Astrocyte (in vitro differentiated cells and primary cell): Measurements from ENCODE around the gene CD1E.

Experiments used
- EZH2 ChIP-seq: IDR thresholded peaks from 2 replicates; pipeline ENCODE4 v1.6.1; 2012; ENCODE audit warnings: mild to moderate bottlenecking, low read length, inconsistent platforms; ENCODE audit not compliant: insufficient read depth
- TF ChIP-seq, protein P1 (sequence below): IDR thresholded peaks from 2 replicates; pipeline ENCODE4 v1.5.1; 2011; ENCODE audit warnings: low read depth, mild to moderate bottlenecking, inconsistent platforms, low read length, moderate library complexity; ENCODE audit not compliant: insufficient read depth

DNA sequence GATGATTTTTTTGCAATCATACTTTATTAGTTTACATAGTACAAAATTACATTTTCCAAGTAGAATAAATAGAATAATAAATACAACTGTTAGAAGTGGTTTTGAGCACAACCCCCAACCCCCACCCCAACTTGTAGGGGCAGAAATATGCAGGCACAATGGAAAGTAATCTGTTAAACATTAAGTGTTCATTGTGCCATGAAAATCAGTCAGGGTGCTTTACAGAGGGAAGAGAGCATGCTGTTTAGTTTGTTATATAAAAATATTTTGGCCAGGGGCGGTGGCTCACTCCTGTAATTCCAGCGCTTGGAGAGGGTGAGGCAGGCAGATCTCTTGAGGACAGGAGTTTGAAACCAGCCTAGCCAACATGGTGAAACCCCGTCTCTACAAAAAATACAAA lies 43.0 kb downstream of the CD1E start:
- TF ChIP-seq EZH2: no peak
- TF ChIP-seq, protein P1, sequence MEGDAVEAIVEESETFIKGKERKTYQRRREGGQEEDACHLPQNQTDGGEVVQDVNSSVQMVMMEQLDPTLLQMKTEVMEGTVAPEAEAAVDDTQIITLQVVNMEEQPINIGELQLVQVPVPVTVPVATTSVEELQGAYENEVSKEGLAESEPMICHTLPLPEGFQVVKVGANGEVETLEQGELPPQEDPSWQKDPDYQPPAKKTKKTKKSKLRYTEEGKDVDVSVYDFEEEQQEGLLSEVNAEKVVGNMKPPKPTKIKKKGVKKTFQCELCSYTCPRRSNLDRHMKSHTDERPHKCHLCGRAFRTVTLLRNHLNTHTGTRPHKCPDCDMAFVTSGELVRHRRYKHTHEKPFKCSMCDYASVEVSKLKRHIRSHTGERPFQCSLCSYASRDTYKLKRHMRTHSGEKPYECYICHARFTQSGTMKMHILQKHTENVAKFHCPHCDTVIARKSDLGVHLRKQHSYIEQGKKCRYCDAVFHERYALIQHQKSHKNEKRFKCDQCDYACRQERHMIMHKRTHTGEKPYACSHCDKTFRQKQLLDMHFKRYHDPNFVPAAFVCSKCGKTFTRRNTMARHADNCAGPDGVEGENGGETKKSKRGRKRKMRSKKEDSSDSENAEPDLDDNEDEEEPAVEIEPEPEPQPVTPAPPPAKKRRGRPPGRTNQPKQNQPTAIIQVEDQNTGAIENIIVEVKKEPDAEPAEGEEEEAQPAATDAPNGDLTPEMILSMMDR: no peak
